Epithelial cell of esophagus (primary cell): ENCODE results near the gene NFIA.

Experiments
- DNase-seq: peaks from one replicate; pipeline ENCODE4 v3.0.0; 2010; ENCODE audit warnings: low read depth
- H3K4me3 ChIP-seq: 2 replicates; pipeline ENCODE4 v1.5.1; 2011; ENCODE audit warnings: mild to moderate bottlenecking, low read length, control low read depth
- TF ChIP-seq, protein P1 (sequence below): IDR thresholded peaks from 2 replicates; pipeline ENCODE4 v1.5.1; 2011; ENCODE audit warnings: low read depth, mild to moderate bottlenecking, low read length, control low read depth, inconsistent platforms; ENCODE audit not compliant: insufficient read depth; ENCODE audit errors: missing control alignments

NFIA gene

DNA sequence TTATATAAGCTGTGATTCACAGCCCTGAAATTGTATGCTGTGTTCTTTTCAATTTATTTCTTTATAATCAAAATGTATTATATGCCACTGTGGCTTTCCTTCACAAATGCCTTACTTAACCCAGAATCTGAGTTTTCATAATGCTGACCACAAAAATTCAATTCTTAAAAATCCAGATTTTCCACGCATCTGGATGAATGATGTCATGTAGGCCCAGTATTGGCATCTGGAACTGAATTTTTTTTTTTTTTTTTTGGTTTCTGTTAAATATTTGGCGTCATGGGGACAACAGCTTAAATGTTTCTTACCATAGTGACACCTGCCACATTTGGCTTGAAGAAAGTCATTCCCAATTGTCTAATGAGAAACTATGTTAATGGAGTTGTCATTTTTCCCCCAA, 345.8 kb downstream of the NFIA start:
- DNase-seq = no peak
- TF ChIP-seq, protein P1, sequence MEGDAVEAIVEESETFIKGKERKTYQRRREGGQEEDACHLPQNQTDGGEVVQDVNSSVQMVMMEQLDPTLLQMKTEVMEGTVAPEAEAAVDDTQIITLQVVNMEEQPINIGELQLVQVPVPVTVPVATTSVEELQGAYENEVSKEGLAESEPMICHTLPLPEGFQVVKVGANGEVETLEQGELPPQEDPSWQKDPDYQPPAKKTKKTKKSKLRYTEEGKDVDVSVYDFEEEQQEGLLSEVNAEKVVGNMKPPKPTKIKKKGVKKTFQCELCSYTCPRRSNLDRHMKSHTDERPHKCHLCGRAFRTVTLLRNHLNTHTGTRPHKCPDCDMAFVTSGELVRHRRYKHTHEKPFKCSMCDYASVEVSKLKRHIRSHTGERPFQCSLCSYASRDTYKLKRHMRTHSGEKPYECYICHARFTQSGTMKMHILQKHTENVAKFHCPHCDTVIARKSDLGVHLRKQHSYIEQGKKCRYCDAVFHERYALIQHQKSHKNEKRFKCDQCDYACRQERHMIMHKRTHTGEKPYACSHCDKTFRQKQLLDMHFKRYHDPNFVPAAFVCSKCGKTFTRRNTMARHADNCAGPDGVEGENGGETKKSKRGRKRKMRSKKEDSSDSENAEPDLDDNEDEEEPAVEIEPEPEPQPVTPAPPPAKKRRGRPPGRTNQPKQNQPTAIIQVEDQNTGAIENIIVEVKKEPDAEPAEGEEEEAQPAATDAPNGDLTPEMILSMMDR = no peak

DNA sequence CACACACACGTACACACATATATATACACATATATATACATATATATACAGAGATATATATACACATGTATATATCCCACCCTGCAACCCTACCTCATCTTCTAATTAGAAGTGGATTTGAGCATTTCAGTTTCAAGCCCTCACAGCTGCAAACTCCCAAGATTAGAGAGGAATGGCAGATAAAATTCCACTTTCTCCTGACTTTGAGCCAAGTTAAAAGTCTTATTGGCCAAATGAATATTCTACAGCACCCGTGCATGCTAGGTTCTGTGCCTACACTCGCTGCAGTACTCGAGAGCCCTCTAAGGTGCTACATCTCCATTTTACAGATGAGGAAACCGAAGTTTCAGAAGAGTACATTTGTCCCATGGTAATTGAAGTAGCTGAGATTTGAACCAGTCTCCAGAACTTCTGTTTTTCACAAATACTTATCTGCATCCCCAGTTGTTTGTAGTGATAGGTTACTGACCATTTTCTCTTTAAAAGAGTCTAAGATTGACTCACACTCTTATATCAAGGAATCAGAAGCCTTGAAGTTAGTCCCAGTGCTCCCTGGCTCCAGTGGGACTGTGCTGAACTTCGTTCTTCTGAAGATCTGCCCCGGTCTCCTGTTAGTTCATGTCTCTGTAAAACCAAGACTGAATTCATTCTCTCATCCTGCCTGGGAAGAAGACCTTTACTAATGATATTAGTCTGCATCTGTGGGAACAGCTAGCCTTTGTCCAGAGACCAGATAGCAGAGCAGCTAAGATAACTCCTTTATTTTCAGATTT, 350.4 kb downstream of the NFIA start:
- no peak overlapping the region for H3K4me3 ChIP-seq
- TF ChIP-seq, protein P1 = no peak
- DNase-seq = no peak

More for the DNA sequence above, 345.8 kb downstream of the NFIA start:
- H3K4me3 ChIP-seq = no peak overlapping the region

DNA sequence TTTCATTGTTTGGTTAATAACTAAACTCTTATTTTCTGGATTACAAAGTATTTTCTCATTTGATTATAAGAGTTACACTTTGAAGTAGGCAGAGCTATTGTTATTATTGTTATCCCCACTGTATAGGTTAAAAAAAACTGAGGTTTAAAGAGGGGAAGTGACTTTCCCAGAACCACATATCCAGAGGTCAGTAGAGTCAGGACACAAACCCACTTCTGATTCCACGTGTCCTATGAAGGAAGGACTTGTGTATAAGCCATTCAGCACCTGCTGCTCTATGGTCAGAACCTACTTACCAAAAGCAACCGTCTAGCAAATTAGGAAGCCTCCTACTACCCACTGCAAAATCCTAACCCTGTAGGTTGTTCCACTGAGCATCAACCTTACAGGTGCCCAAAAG, 351.3 kb downstream of the NFIA start:
- DNase-seq = no peak
- TF ChIP-seq, protein P1 = no peak

DNA sequence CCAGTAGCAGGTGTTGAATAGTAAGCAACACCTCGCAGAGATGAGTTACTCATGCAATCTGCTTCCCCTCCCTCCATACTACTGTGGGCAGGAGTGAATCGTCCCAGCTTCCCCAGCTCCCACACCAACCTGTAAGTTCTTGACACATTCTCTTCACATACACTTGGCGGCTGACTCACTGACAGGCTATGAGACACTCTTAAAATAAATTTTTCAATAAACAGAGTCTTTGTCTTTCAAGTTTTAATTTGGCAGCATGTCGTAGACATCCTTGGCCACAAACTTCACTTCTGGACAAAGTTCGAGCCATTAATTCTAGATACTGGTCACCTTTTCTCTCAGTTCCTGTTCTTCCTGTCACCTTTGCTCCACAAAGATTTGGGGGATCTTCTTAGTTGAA, 351.9 kb downstream of the NFIA start:
- TF ChIP-seq, protein P1 = no peak
- peak; percentile 96 for DNase-seq
- no peak overlapping the region for H3K4me3 ChIP-seq

More for the DNA sequence above, 351.3 kb downstream of the NFIA start:
- H3K4me3 ChIP-seq = no peak overlapping the region

DNA sequence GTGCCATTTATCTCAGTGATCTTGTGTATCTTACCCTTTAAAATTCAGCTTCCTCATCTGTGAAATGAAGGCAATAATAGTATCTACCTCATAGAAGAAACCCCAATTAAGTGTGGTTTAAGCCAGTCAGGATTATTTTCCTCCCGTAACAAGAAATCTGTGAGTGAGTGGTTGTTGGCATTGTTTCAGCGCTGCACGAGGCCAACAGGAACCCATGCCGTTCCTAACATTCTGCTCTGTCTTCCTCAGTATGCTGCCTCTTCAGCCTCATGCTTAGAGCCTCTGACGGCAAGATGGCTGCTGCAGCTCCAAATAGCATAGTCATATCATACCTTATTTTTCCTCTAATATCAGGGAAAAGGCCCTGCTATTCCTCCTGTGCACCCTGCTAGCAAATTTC, 352.9 kb downstream of the NFIA start:
- DNase-seq = no peak
- TF ChIP-seq, protein P1 = no peak

DNA sequence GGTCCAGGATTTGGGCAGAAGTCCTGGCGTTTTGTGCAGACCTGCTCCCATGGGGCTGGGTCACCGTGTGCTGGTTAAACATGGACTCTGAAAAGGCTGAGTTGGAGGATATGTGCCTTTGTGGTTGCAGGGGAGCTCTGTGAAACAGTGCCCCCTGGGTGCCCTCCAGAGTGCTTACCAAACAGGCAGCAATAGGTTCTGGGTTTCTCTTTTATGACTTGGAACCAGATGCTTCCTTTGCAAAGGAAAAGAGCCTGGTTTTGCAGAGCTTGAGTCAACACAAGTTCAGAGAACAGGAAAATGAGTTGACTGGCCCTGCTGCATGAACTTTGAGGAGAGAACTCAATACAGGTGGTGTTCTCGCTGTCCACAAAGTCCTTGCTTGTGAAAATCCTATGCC, 353.7 kb downstream of the NFIA start:
- TF ChIP-seq, protein P1 = no peak
- DNase-seq = no peak
- no peak overlapping the region for H3K4me3 ChIP-seq

More for the DNA sequence above, 352.9 kb downstream of the NFIA start:
- H3K4me3 ChIP-seq = no peak overlapping the region
